Cardiac fibroblast (primary cell): Measurements from ENCODE around the gene ADAMTS15.

ENCODE experiments used
- DNase-seq, 2 donors: peaks; one replicate each; pipeline versions ENCODE4 v3.0.0 to v3.0.0-alpha.2; 2010; ENCODE audit warnings: low read depth in 2 of 2
- H3K4me3 ChIP-seq, 2 donors: replicated peaks in 1 of 2; 1 replicate in 1 of 2; 2 replicates in 1 of 2; pipeline ENCODE4 v1.5.1; 2011; ENCODE audit warnings: low read depth in 2 of 2, low read length in 2 of 2, mild to moderate bottlenecking in 2 of 2, moderate library complexity in 1 of 2
- CTCF ChIP-seq: IDR thresholded peaks from one replicate; pipeline ENCODE4 v1.5.1; 2011; ENCODE audit warnings: low read depth, mild to moderate bottlenecking, low read length, inconsistent platforms

The ADAMTS15 gene

GRCh38 chr11:130510407-130511006 lies 62.1 kb downstream of the ADAMTS15 start:
- peak; percentile 57 to 80 for DNase-seq
- no peak overlapping the region for H3K4me3 ChIP-seq
- TF ChIP-seq CTCF = no peak

- H3K4me3 ChIP-seq = no peak overlapping the region
- DNase-seq = peak in 1 of 2 donors; percentile 46
- TF ChIP-seq CTCF = no peak
Measured at GRCh38 chr11:130511765-130512164, 63.3 kb downstream of the ADAMTS15 start.

GRCh38 chr11:130512662-130513061 lies 64.2 kb downstream of the ADAMTS15 start:
- no peak for TF ChIP-seq CTCF
- H3K4me3 ChIP-seq = no peak overlapping the region

GRCh38 chr11:130513132-130513531 lies 64.7 kb downstream of the ADAMTS15 start:
- peak in 1 of 2 donors; percentile 36 for DNase-seq
- H3K4me3 ChIP-seq = no peak overlapping the region
- TF ChIP-seq CTCF = no peak

More at GRCh38 chr11:130512662-130513061, 64.2 kb downstream of the ADAMTS15 start:
- no peak for DNase-seq

GRCh38 chr11:130514316-130514715 lies 65.9 kb downstream of the ADAMTS15 start:
- DNase-seq = peak; percentile 34 to 59
- TF ChIP-seq CTCF = no peak
- no peak overlapping the region for H3K4me3 ChIP-seq

GRCh38 chr11:130514851-130515250 lies 66.4 kb downstream of the ADAMTS15 start:
- no peak overlapping the region for H3K4me3 ChIP-seq
- TF ChIP-seq CTCF = no peak
- DNase-seq = no peak

GRCh38 chr11:130515829-130516553 lies 67.5 kb downstream of the ADAMTS15 start:
- DNase-seq = no peak
- no peak for TF ChIP-seq CTCF
- no peak overlapping the region for H3K4me3 ChIP-seq
